ENCODE measurements around the gene NRARP.

The NRARP gene

DNA sequence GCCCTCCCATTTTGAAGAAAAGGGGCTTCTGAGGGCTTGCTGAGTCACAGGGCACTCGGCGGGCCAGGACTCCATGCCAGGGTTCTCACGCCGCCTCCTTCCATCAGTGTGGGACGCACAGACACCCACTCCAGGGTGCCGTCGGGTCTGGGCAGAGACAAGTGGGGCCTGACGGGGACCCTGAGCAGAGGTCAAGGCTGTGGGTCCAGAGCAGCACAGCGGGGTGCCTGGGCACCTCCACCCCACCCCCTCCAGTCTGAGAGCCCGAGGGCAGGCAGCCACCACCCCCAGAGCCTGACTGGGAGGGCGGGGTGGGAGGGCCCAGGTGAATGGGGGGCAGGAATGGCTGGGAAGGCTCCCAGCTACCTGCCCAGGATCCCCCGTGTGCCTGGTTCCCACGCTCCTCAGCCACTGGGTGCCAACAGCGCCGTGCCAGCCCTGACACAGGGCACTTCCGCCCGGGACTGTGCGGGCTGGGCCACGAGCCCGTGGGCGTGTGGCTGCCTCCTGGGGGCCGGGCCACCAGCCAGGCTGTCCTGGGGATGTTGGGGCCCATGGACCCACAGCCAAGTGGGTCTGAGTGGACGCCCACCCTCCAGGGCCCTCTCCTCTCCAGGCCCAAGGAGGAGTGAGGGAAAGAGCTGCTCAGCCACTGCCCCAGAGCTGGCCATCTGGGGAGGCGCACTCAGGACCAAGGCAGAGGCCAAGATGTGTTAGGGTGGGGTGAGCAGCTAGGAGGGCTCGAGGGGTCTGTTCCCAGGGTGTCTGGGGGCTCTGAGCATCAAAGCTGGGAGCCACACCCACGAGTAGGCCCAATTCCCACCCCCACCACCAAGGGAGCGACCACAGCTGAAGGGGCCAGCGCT, 10.1 kb upstream of the NRARP start:
- TF ChIP-seq, protein P1, sequence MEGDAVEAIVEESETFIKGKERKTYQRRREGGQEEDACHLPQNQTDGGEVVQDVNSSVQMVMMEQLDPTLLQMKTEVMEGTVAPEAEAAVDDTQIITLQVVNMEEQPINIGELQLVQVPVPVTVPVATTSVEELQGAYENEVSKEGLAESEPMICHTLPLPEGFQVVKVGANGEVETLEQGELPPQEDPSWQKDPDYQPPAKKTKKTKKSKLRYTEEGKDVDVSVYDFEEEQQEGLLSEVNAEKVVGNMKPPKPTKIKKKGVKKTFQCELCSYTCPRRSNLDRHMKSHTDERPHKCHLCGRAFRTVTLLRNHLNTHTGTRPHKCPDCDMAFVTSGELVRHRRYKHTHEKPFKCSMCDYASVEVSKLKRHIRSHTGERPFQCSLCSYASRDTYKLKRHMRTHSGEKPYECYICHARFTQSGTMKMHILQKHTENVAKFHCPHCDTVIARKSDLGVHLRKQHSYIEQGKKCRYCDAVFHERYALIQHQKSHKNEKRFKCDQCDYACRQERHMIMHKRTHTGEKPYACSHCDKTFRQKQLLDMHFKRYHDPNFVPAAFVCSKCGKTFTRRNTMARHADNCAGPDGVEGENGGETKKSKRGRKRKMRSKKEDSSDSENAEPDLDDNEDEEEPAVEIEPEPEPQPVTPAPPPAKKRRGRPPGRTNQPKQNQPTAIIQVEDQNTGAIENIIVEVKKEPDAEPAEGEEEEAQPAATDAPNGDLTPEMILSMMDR (IDR thresholded peaks at IDR 0.05; ENCODE audit: borderline replicate concordance, insufficient read depth, low read depth, low read length), result no peak
- no peak overlapping the region for H3K4me3 ChIP-seq (ENCODE audit: low read depth, low read length)

DNA sequence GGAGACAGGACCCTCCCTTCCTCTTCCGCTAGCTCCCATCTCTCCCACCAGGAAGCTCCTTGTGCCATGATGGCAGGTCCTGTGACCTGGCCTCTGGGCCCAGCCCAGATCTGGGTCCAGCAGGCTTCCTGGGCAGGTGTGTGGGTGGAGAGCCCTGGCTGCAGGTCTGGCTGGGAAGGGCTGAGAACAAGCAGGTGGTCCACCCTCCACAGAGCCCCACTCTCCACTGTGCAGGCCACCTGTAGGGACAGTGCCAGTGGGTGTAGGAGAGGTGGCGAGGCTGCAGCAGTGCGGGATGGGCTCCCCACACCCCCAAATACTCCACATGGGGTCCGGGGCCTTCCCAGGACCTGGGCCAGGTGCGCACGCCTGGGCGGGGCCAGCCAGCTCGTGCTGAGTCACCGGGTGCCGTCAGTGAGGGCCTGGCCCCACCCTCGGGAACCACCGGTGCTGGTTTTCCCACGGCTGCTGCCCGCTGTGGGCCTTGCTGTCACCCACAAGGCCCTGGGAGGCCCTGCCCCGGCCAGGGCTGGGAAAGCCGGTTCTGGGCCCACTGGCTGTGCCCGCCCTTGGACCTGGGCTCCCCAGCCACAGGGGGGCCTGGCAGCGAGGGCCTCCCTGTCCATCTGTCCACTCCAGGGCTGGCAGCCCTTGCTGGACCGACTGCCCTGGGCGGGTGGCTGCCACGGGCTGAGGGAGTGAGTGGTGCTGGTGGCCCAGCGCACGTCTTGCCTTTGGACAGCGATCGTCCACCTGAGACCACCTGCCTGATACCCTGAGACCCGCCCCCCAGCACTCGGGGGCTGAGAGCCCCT, 9.3 kb upstream of the NRARP start:
- TF ChIP-seq, protein P1 (IDR thresholded peaks at IDR 0.05; ENCODE audit: borderline replicate concordance, insufficient read depth, low read depth, low read length), result no peak
- H3K4me3 ChIP-seq (ENCODE audit: low read depth, low read length), result no peak overlapping the region

DNA sequence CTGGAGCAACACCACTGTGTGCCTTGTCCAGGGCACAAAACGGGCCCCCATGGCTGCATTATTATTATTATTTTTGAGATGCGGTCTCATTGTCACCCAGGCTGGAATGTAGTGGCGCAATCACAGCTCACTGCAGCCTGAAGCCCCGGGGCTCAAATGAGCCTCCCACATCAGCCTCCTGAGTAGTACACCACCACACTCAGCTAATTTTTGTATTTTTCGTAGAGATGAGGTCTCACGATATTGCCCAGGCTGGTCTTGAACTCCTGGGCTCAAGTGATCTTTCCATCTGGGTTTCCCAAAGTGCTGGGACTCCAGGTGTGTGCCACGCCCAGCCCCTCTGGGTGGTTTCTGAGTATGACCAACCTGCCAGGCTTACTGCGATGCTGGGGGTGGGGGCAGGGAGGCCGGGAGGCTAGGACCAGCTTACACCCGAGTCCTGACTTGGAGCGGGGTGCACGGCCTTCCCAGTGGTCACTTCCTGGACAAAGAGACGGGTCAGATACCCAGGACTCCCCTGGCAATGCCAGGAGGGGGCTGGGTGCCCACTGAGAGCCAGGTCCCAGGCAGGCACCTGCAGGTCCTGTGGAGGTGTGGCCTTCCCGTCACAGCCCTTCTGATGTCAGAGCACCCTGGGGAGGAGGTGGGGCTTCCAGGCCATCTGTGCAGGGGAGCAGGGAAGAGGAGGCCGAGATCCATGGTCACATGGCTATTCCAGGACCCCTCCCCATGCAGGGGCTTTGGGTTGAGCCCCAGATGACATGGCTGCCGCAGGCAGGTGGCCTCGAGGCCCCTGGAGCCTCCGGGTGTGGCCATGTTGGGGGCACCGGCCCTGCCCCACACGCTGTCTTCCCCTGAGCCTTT, 8.3 kb upstream of the NRARP start:
- H3K4me3 ChIP-seq (ENCODE audit: low read depth, low read length), result no peak overlapping the region
- TF ChIP-seq, protein P1 (IDR thresholded peaks at IDR 0.05; ENCODE audit: borderline replicate concordance, insufficient read depth, low read depth, low read length), result no peak

DNA sequence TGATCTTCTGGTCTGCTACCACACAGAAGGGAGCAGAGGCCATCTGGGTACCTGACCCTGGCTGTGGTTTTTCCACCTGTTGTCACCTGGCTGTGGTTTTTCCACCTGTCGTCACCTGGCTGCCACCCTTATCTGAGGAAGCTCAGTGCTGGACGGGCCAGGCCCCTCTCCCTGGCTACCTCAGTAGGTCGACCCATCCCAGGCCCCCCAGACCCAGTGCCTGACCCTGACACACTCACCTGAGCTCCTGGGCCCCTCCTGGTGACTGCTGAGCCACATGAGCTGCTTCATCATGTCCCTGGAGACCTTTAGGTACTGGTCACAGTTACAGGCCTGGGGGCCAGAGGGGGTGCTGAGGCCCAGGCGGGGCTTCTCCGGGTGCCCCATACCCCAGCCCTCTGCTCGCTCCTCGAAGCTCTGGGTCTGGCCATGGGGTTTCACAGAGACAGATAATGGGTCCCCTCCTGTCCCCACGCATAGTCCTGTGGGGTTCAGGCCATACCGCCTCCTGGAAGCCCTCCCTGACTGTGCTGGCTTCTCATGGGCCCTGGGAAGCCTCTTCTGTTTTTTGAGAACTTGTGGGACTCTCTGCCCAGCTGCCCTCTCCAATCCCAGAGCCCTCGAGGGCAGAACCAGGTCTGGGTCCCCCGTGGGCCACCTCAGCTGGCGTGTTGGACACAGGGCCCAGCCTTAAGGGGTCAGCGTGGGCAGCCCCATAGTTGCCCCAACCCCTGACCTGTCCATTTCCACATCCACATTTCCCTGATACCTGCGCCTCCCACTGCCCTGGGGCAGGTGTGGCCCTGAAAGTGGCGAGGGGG, 7.5 kb upstream of the NRARP start:
- TF ChIP-seq, protein P1 (IDR thresholded peaks at IDR 0.05; ENCODE audit: borderline replicate concordance, insufficient read depth, low read depth, low read length), result no peak
- H3K4me3 ChIP-seq (ENCODE audit: low read depth, low read length), result no peak overlapping the region

DNA sequence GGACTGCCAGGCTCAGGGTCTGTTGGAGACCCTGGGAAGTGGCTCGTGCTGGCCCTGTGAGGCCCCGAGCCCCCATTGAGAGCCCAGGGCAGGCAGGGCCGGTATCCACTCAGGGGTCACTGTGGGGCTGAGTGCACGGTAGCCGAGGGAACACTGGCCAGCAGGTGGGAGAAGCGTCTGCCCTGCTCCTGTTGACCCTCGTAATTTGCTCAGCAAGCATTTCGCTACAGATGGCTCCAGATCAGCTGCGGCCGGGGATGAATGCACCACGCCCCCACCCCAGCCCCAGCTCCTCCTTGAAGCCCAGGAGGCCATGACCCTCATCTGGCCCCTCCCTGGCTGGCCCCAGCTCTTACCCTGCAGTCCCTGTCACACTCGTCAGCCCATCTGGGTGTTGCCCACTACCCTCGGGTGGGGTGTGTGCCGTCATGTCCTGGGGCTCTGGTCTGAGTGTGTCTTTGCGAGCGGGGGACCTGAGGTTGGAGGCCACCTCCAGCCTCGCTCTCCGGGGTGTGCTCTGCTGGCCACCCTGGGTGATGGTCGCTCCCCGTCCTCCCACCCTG, 6.1 kb upstream of the NRARP start:
- TF ChIP-seq, protein P1 (IDR thresholded peaks at IDR 0.05; ENCODE audit: borderline replicate concordance, insufficient read depth, low read depth, low read length), result no peak
- H3K4me3 ChIP-seq (ENCODE audit: low read depth, low read length), result no peak overlapping the region

Measured in GM12875 (cell line).